SHP77 treated with DMSO at 0.1 percent for 48 hours (cell line): ENCODE results near the gene SPEF2.

Experiments used
- DNase-seq: peaks from one replicate; lab custom pipeline; 2025; lab: John Stamatoyannopoulos, UW

Gene SPEF2

DNA sequence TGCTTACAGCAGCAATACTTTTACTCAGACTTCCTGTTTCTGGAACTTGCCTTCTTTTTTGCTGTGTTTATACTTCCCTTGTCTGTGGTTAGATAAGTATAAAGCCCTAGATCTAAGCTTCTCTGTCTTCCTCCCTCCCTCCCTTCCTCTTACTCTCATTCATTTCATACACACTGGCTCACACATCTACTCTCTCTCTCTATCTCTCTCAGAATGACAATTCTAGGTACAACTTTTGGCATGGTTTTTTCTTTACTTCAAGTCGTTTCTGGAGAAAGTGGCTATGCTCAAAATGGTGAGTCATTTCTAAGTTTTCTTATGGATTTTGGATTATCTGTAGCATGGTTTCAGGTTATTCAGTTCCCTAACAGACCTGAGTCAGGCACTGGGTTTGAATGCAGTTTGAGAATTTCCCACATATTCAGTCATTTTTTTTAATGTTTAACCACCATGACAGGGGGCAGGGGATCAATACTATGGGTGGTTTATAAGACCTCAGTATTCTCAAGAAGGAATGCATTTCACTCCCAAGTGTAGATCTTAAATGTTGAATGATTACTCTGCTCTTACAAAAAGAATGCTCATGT, 239.2 kb downstream of the SPEF2 start, which contains the start of gene IL7R:
IL7R (plus strand) TSS at position 127 of the 587 bp plus-strand sequence; CDS start at position 214, 87 bp downstream.
- DNase-seq, result no peak

- DNase-seq, result no peak
These were observed 240.0 kb downstream of the SPEF2 start for GRCh38 chr5:35857606-35858205.

GRCh38 chr5:35859101-35859661, 241.5 kb downstream of the SPEF2 start:
- DNase-seq, result no peak

GRCh38 chr5:35860686-35861085, 243.0 kb downstream of the SPEF2 start:
- DNase-seq, result no peak

DNA sequence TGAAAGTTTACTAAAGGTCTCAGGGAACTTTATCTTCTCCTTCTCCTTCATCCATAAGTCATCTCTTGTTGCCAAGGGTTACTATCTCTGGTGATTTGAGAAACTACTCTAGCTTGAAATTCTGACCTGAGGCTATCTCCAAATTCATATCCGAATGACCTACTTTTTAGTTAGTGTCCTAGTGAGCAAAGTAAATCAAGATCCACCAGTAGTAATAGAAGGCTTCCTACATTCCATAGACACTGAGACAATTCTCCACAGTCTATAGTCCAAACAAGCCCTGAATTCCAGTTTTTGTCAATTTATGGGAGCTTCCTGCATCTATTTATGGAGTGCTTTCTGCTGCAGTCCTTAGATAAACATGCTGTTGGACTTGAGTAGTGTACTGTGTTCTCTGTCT, 244.1 kb downstream of the SPEF2 start:
- no peak for DNase-seq

DNA sequence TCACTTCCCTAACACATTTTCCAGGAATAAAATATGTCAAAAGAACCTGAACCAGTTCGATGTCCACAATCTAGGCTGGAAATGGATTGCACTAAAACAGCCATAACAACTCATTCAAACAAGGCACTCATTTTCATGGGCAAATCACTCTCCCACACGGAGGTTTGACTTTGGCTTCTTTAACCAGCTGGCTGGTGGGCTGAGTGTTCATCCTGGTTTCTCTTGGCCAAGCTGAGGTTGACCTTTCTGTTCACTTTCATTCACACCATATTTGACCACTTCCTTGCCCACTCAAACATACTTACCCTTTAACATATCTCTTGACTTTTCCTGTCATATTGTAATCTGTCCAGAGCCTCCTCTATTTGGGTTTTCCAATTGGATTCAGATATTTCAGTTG, 244.5 kb downstream of the SPEF2 start:
- DNase-seq, result no peak

GRCh38 chr5:35863159-35863558, 245.5 kb downstream of the SPEF2 start:
- DNase-seq, result no peak
